ENCODE results near the gene STPG3. TPM values are rescaled to one million over a fixed set of nuclear protein-coding genes. Genes with fewer than 3 reads are reported as not detected.

Gene STPG3
- total and polyA plus RNA-seq, 2 of the 8 experiments (the other 6 are each of a cell fraction or from before 2014, with no cell fraction given): not detected

GRCh38 chr9:137241490-137242268 lies 9.4 kb upstream of the STPG3 start:
- Histone ChIP-seq H2BK15ac (ENCODE audit: low read length) (no peak overlapping the region), H3K4me3 (ENCODE audit: extremely low read depth in 1 of 4, insufficient read depth in 2 of 4, low read depth in 3 of 4, low read length in 4 of 4) (peak overlapping the region; percentile 64 to 92 (median 74)), H3K9ac (replicated peaks in 1 of 4; ENCODE audit: extremely low read depth in 1 of 4, low read depth in 3 of 4, low read length in 3 of 4) (peak overlapping the region; percentile 22 to 95 (median 64)), H3K4me1 (replicated peaks in 1 of 4; ENCODE audit: control insufficient read depth in 3 of 4, insufficient read depth in 4 of 4, low read length in 3 of 4) (peaks cover 0 to 27% (median 17%) of the 10 kb centered on the region in 4 experiments; a peak in 6 of 7 replicates), H3K27ac (ENCODE audit: low read depth, low read length) (peak overlapping the region; percentile 67; the same call in 1 of the 2 replicates), H3K27me3 (replicated peaks in 1 of 4; ENCODE audit: control insufficient read depth in 3 of 4, extremely low read depth in 1 of 4, insufficient read depth in 3 of 4, low read length in 3 of 4) (no peaks in the 10 kb centered on the region), H4K5ac (ENCODE audit: insufficient read length, low read depth, low read length) (no peak overlapping the region), H3K23ac (ENCODE audit: insufficient read length) (no peak overlapping the region), H2AK5ac (ENCODE audit: low read depth, low read length) (no peak overlapping the region), H3K4ac (replicated peaks; ENCODE audit: insufficient read length, low read depth, low read length) (no peak overlapping the region), H3K56ac (replicated peaks; ENCODE audit: insufficient read length, low read depth, low read length) (no peak overlapping the region), H2AFZ (ENCODE audit: low read length) (no peak overlapping the region), H4K20me1 (replicated peaks in 1 of 2; ENCODE audit: control insufficient read depth in 1 of 2, insufficient read depth in 2 of 2, low read length in 2 of 2) (peaks cover 22 to 23% of the 10 kb centered on the region in 2 experiments), H3K4me2 (ENCODE audit: insufficient read depth in 1 of 2, low read depth in 2 of 2, low read length in 2 of 2) (peak overlapping the region; percentile 76 to 87), H4K91ac (replicated peaks; ENCODE audit: insufficient read length, low read length) (peak overlapping the region; percentile 73), H3K79me2 (ENCODE audit: control insufficient read depth in 1 of 2, insufficient read depth in 2 of 2, low read length in 2 of 2) (peaks cover 0 to 20% of the 10 kb centered on the region in 2 experiments; a peak in 2 of 4 replicates), H2BK120ac (replicated peaks; ENCODE audit: low read depth, low read length) (no peak overlapping the region), H3K9me3 (ENCODE audit: insufficient read depth in 2 of 2, low read depth in 1 of 2, low read length in 1 of 2) (no peaks in the 10 kb centered on the region), H3K36me3 (ENCODE audit: control insufficient read depth in 2 of 4, insufficient read depth in 4 of 4, low read length in 3 of 4) (peaks cover 6 to 18% (median 15%) of the 10 kb centered on the region in 4 experiments; a peak in 7 of 8 replicates), H3K14ac (ENCODE audit: insufficient read length) (no peak overlapping the region), H2BK20ac (ENCODE audit: low read length) (no peak overlapping the region), H3K18ac (ENCODE audit: extremely low read depth, low read length) (no peak overlapping the region; the same call in 1 of the 2 replicates), H3K79me1 (ENCODE audit: low read depth, low read length) (peaks cover 5% of the 10 kb centered on the region), H4K8ac (ENCODE audit: extremely low read depth, insufficient read depth, low read length) (no peak overlapping the region), H3K23me2 (ENCODE audit: low read depth, low read length) (peaks cover 5% of the 10 kb centered on the region; the same call in 1 of the 2 replicates), H2BK12ac (ENCODE audit: low read depth, low read length) (no peak overlapping the region), H2BK5ac (ENCODE audit: low read depth, low read length) (no peak overlapping the region)
- TF ChIP-seq HDAC2 (IDR thresholded peaks at IDR 0.05; ENCODE audit: borderline replicate concordance in 1 of 2, low read depth in 2 of 2, low read length in 2 of 2) (0 out of 4 replicates have a peak, but pooled peaks of 1 of the 2 experiments have one; percentile 45), MAX (IDR thresholded peaks at IDR 0.05) (no peak)
- no peak for FAIRE-seq
- WGBS, 2 experiments (ENCODE audit: extremely low coverage in 1 of 2, insufficient coverage in 1 of 2, insufficient read length in 1 of 2, insufficient replicate concordance in 2 of 2, low coverage in 1 of 2, low lambda C conversion rate in 2 of 2, missing lambda C conversion rate in 1 of 2): 15% methylated on average over 38 of the region's 83 CpGs; no CpG with 5 or more reads in 1 of the 2 experiments
- no peak for DNase-seq (ENCODE audit: low read depth in 1 of 2, low spot score in 2 of 2)
- CTCF ChIA-PET (ENCODE audit: partially characterized antibody): interaction anchor here (0.6 to 9.1 kb wide), 10 partner anchors 11 to 213 kb away, joined by 3 to 113 read pairs (median 6); partner anchors contain the start of genes CYSRT1, RNF208, RNF224 and SLC34A3
- POLR2A ChIA-PET (ENCODE audit: partially characterized antibody): interaction anchor here (0.6 to 69.9 kb wide), 30 partner anchors 7 to 268 kb away, joined by 3 to 1462 read pairs (median 4); partner anchors contain the start of genes ABCA2, ANAPC2, CYSRT1 and MAN1B1

Measured in H1 (cell line).